CD4-positive, alpha-beta T cell treated with Interleukin-4 for 1 hour (primary cell): ENCODE measurements around the gene OR52W1.
A peak's percentile ranks its signal among the peaks of the same experiment; 100 is the strongest.
"Not testable (repeated sequence)": the region's sequence is repeated elsewhere in the genome, so short reads cannot be mapped to it uniquely, and the experiment has no call there.

Experiments used
- DNase-seq, 2 donors: peaks; one replicate each; pipeline ENCODE4 v3.0.0-alpha.2; 2020 to 2022

OR52W1 gene

DNA sequence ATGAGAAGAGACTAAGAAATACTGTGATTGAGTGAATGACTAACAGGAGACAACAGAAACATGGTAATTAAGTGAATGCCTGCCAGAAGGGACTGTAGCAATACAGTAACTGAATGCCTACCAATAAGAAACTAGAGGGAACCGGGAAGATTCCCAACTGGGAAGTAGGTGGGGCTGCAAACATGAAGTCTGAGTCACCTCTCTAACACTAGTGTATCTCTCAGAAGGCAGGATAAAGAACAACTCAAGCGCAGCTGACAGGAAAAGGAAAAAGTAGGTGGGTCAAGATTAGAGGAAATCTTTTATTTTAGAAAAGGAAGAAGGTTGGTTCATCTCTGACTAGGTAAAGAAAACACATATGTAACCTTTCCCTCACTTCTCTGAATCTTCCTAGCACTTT, 20.3 kb downstream of the OR52W1 start:
- no peak for DNase-seq

DNA sequence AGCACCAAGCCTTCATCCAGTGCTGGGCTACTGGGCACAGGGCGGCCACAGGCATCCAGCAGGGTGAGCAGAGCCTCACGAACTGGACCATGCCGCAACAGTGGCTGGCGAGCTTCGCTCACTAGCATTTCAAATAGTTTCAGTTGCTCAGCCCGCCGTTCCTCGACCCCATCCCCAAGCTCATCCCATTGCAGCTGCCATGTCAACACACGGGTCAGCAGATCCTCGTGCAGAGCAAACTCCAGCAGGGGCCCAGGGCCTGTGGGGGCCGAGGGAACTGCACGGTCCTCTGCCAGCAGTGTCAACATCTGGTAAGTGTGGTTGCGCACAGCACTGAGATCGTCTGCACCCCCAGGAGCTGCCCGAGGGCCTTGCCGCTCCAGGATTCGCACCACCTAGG, 24.8 kb downstream of the OR52W1 start:
- DNase-seq, result no peak

DNA sequence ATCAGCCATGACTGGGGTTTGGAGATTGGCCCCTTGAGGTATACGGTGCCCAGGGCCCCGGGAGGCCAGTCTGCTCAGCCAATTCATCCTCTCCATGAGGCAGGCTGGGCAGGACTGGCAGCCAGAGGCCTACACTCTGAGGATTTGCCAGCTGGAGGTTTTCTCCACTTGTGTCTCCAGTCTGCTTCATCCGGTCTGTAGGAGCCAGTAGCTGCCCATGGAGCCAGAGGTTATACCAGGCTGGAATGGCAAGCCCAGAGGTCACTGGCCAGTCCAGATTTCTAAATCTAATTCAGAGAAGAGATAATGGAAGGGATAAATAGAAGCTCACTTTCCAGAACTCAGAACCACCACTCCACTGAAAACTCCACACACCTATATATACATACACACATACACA, 25.4 kb downstream of the OR52W1 start:
- no peak for DNase-seq

DNA sequence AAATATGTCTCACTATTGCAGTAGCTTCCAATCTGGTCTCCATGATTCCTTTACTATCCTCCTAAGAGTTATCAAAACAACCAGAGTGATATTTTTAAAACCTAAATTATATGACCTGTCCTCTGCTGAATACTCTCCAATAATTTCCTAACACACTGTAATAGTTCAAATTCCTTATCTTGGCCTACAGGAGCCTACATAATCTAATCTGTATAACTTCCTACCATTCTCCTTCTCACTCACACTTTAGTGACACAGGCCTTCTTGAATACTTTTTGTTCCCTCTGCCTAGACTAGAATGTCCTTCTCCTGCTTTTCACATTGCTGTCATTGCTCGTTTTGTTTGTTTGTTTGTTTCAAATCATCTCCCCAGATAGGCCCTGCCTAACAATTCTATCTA, 26.0 kb downstream of the OR52W1 start:
- DNase-seq, result no peak

DNA sequence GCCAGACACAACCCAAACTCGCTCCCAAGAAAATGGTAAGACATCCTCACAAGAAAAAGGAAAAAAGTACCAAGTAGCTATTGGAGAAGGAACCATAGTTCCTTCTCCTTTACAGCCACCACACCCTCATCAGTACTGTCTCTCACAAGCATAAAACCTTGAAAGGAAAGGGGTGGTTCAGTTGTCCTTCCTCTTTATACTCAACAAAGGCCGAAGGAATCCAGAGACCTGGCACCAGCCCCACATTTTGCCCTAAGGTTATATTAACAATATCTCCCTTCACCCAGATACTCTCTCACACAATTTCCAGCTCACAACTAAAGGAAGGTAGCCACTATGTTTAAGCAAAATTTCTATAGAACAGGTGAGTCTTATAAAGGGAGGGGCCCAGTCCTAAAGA, 26.9 kb downstream of the OR52W1 start:
- DNase-seq, result no peak

DNA sequence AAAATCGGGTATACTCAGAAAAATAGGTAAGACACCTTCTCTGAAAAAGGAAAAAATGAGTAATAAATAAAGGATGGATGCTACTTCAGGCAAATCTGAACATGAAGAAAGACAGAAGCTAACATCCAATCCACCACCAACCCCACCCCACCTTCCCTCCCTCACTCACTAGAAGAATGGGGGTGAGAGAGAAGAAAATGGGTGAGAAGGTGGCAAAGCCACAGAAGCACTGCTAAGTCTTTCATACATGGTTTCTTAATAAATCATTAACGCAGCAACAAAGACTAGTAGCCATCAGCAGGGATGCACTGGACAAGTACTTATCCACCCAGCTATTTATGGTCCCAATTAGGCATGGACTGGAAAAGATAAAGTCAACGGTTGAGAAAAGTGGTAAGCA, 29.5 kb downstream of the OR52W1 start:
- DNase-seq, result peak in 1 of 2 donors; percentile 13

DNA sequence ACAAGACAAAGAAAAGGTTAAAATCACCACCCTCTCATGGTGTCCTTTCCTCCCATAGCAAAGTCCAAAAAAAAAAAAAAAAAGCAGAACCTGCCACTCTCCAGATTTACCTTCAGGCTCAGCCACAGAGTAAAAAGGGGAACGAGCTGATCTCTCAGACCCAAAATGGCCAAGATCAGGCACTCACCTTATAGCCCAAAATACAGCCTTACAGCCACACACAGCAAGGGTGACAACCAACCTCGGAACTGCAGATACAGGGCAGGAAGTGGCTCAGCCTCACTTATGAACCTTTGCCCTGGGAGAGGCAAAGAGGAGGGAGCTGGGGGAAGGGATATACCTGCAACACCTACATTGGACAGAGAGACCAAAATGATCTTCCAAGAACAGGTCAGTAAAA, 30.9 kb downstream of the OR52W1 start:
- peak; percentile 17 to 31 for DNase-seq

DNA sequence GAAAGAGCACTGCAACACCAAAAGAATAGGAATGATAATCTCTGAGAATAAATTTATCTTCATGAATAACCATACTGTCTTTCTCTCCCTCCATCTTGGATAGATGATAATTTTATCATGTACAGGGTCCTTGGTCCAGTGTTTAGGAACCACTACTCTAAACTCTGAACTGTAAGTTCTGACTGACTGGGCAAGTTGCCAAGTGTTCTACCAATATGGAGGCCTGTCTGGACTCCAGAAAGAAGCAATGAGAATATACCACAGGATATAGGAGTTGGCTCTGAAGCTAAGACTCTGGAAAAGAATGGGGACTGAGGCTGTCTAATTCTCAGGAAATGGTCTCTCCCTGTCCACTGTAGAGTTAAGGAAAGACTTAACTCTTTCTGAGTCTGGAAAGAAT, 33.9 kb downstream of the OR52W1 start:
- DNase-seq, result no peak

DNA sequence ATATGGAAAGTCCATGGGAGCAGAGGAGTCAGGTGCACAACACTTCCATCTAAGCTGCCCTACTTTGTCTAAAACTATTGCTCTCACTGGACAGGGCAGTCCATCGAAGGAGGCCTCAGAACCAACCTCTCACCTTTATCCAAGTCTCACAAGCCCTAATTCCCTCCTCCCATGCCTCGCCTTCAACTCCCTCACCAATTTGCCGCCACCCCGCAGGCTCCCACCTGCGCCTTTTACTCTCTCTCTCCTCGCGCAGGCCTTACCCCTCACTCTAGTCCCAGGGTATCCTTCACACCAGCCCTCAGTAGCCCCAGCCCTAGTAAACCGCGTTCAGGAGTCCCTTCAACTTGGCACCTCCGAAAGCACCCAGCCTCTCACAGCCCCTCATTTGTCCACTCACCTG, 35.0 kb downstream of the OR52W1 start:
- DNase-seq, result no peak

DNA sequence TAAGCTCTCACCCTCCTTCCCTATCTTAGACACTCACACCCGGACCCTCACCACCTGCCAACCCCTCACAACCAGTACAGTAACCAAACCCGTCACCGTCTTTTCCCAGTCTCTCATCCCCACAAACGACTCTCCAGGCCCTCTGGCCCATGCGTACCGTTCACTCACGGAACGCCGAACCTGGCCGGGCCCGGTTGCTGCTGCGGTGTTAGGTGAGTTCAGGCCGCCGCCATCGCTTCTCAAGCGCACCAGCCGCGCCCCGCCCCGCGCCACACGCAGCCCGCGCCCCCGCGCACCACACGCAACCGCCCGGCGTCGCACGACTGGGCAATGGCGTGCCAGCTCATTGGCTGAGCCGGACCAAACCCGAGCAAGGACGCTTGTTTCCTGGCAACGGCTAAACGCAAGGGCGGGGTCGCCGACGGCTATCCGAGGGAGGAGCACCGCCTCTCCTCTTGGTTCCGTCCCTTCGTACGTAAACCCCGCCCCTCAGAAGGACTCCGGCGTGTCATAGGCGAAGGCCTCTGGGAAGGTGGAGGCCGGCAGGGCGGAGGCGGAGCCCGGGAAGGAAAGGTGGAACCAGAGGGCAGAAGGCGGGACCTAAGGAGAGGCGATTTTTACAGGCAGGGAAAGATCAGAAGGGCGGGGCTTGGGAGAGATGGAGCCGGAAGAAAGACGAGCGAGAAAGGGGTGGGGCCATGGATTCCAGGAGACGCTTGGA, 35.5 kb downstream of the OR52W1 start, which contains the start of gene FHIP1B:
Gene FHIP1B (minus strand): TSS at position 250 of the 721 bp plus-strand sequence. CDS start 10,120 bp downstream, outside the sequence.
- DNase-seq, result peak; percentile 100

DNA sequence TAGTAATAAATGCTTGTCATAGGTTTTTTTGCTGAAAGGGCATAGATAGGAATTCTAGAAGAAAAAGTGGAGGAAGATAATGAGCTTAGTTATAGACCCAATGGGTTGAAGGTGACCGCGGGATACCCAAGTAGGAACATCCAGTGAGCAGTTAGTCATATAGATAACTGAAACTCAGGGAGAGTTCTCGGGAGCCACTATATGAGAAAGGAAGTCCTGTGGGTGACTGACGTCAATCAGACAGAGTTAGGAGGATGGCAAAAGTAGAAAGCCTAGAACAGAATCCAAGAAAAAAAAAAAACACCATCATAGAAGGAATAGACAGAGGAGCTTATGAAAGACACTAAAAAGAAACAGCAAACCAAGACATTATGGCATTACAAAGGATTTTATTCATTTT, 38.2 kb downstream of the OR52W1 start:
- no peak for DNase-seq

DNA sequence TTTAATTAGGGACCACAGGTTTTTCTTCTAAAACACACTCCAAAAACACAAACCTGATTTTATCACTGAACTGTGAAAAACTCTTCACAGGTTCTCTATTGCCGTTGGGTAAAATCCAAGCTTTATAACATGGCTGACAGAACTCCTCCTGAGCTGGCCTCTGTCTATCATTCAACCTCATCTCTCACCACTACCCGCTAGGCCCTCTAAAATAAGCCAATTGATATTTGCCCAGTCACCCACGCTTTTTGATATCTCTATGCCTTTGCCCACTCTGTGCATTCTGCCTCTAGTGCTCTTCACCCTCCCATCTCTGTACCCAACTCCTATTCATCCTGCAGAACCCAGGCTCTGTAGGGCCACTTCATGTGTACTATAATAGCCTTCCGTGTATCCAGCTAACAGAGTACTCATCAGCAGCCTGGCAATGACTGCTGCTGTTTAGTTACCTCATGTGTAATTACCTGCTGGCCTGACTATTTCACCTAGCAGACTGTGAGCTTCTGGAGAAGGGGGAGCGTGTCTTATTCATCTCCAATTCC, 38.8 kb downstream of the OR52W1 start:
- DNase-seq, result no peak

DNA sequence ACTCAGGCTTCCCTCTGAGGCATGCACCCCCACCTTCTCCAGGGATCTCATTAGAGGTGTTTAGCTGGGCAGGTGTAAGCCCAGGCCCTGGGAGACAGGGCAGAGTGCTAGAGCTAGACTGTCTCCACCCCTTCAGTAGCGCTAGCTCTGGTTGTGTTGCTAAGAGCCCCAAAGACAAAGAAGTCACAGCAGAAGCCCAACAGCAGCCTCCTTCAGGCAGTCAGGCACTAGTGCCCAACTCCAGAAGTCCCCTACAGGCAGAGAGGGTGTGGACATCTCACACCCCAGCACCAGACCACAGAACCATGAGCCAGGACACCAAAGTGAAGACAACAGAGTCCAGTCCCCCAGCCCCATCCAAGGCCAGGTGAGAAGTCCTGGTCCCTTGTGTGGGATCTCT, 39.9 kb downstream of the OR52W1 start, which contains the start of gene CNGA4:
Gene CNGA4 (plus strand): TSS at position 188 of the 400 bp plus-strand sequence. CDS start 118 bp downstream, at position 306.
- DNase-seq, result no peak

DNA sequence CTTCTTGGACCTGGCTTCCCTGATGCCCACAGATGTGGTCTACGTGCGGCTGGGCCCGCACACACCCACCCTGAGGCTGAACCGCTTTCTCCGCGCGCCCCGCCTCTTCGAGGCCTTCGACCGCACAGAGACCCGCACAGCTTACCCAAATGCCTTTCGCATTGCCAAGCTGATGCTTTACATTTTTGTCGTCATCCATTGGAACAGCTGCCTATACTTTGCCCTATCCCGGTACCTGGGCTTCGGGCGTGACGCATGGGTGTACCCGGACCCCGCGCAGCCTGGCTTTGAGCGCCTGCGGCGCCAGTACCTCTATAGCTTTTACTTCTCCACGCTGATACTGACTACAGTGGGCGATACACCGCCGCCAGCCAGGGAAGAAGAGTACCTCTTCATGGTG, 41.1 kb downstream of the OR52W1 start:
- no peak for DNase-seq

DNA sequence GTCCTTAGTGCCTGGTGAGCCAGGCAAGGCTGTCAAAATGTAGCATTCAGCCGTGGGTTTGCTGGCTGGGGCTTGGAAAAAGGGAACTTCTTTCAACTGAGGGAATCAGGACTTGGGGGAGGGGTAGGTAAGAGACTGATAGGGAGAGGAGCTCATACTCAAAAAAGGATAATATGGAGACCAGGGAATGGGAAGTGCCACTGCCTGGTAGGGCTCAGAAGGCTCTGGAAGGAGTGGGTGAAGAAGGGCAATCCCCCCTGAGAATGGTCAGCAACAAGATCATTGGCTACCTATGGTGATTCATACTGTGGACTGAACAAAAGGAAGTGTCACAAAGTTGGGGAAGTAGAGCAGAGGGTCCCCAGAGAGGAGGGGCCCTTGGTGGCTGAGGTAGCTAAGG, 41.8 kb downstream of the OR52W1 start:
- no peak for DNase-seq

DNA sequence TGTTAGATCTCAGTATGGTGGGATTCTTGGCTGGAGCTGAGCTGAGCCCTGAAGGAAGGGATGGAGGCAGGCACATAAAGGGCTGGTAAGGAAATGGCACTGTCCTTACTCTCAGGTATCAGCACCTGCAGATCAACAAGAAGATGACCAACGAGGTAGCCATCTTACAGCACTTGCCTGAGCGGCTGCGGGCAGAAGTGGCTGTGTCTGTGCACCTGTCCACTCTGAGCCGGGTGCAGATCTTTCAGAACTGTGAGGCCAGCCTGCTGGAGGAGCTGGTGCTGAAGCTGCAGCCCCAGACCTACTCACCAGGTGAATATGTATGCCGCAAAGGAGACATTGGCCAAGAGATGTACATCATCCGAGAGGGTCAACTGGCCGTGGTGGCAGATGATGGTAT, 42.3 kb downstream of the OR52W1 start:
- no peak for DNase-seq

DNA sequence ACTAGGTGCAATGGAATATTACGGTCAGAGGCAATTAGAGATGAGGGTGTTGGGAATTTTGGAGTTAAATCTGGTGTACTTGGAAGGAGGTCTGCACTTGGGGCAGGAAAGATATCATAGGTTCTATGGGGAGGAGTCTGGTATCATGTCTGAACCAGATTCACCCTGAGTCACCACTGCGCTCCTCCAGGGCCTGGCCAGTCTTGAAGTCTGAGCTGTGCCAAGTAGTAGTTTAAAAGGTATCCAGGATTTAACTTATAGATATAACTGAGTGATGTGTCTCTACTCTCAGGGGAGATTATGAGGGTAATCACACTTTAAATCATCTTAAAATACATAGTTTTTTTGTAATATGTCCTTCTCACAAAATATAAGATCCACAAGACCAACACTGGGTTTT, 46.5 kb downstream of the OR52W1 start:
- no peak for DNase-seq

DNA sequence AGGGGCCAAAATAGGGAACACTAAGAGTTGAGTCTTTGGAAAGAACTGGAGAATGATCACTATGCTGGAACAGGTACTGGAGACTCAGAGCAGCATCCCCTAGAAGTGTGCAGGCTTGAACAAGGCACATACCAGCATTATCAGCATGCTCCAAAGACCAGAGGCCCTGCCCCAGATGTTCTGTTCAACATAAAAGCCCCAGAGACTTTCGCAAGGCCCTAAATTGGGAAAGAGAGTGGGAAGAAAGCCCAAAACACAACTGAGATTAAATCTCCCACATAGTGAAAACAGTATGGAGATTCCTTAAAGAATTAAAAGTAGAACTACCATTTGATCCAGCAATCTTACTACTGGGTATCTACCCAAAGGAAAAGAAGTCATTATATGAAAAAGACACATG, 49.2 kb downstream of the OR52W1 start:
- DNase-seq, result no peak

DNA sequence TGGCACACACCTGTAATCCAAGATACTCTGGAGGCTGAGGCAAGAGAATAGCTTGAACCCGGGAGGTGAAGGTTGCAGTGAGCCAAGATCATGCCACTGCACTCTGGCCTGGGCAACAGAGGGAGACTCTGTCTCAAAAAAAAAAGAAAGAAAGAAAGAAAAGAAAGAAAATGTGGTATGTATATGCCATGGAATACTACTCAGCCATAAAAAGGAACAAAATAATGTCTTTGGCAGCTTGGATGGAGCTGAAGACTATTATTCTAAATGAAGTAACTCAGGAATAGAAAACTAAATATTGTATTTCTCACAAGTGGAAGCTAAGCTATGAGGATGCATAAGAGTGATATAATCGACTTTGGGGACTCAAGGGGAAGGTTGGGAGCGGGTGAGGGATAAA, 49.9 kb downstream of the OR52W1 start:
- DNase-seq, result not testable (repeated sequence)
